Hematopoietic multipotent progenitor cell treated with erythropoietin and hydrocortisone succinate and interleukin-3 and kit ligand, for 6 days (in vitro differentiated cells): ENCODE measurements around the gene KATNIP.
"Not testable (repeated sequence)": the region's sequence is repeated elsewhere in the genome, so short reads cannot be mapped to it uniquely, and the experiment has no call there.

Source experiments
- DNase-seq: peaks from one replicate; pipeline ENCODE4 v3.0.0-alpha.2; 2015

Gene KATNIP

DNA sequence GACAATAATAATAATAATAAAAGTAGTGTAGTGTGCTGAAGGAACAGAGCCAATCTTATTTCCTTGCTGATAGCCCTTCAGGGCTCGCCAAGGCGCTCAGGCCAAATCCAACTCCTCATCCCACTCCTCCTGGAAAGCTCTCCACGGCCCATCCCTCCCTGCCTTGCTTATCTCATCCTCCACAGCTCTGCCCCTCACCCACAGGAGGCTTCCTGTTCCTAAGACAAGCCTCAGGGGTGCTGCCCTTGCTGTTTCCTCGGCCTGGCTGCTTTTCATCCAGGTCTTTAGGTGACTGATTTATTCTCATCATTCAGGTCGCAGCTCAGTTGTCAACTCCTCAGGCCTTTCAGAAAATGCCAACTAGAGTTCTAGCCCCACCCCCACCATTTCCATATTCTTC, 11.4 kb upstream of the KATNIP start:
- DNase-seq = peak; percentile 13

GRCh38 chr16:27539120-27539519, 10.8 kb upstream of the KATNIP start:
- peak; percentile 6 for DNase-seq

- DNase-seq = no peak
Observed at GRCh38 chr16:27539636-27540035, 10.3 kb upstream of the KATNIP start.

DNA sequence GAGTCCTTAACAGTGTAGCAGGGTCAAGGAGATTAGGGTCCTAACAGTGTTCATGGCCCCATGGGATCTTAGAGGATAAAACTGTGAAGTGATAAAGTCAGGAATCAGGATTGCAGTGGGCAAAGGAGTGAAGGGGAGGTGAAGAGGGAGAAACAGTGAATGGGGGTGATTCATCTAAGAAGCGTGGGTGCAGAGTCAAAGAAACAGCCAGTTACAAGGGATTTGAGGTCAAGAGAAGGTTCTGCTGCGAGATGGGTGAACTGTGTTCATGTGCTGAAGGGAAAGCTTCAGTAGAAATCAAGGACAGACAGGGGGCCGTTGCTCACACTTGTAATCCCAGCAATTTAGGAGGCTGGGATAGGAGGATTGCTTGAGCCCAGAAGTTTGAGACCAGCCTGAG, 6.1 kb upstream of the KATNIP start:
- no peak for DNase-seq

DNA sequence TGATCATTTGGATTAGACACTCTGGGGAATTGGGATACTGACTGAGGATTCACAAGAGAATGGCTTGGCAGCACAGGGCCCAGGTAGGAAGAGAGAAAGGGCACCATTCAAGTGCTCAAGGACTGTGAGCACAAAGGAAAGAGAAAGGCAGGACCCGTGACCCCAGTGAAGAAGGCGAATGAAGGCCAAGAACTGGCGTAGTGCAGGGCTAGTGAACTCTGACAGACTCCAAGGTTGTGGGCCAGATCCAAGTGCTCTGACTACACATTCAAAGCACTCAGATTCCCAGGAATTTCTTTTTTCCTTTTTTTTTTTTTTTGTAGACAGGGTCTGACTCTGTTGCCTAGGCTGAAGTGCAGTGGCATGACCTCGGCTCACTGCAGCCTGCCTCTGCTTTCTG, 5.3 kb upstream of the KATNIP start:
- no peak for DNase-seq

GRCh38 chr16:27547134-27547533, 2.8 kb upstream of the KATNIP start:
- DNase-seq = peak; percentile 23

DNA sequence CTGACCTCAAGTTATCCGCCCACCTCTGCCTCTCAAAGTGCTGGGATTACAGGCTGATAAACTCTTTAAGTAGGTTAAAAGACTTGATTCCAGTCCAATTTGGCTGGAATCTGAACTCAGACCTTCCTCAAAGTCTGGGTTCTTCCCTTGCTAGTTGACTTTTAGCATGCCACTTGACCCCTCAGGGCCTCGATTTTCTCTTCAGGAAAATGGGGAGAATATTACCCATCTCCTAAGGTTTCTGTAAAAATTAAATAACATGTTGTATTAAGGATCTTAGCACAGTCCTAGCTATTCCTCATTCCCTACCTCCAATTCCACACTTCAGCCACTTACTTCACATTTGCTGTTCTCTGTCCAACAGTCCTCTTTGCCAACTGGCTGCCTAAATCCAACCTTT, 2.1 kb upstream of the KATNIP start:
- DNase-seq = no peak

- no peak for DNase-seq
Observed at GRCh38 chr16:27549464-27549745, 539 bp upstream of the KATNIP start.

DNA sequence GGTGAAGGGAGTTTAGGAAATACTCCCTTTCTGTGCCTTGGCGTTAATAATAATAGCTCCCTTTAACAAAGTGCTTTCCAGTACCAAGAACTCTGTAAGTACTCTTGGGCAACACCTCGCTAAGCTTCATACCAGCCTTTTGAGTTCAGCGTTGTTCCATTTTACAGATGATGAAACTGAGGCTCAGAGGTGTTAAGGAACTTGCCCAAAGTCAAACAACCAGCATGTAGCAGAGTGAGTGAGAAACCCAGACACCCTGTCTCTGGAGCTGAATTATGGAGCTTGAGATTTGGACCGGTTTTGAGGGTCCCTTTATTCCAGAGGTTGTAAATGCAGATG, 607 bp downstream of the KATNIP start:
- DNase-seq = peak; percentile 12

- DNase-seq = no peak
Observed at GRCh38 chr16:27551036-27551435, 1.1 kb downstream of the KATNIP start.

DNA sequence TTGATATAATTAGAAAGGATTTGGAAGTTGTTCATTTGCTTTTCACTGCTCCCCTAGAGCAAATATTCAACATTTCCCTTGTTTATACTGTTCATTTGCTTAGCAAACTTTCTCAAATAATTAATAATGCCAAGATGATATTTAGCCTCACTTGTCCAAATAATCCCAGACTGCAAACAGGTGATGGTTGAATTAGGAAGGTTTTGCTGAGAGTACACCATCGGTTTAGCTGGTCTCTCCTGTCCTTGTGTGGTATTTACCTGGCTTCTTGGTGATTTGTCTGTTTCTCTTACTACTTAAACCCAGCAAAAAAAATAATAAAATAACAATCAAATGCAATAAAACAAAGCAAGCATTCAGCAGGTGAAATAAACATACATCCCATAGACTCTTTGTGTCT, 6.5 kb downstream of the KATNIP start:
- no peak for DNase-seq

GRCh38 chr16:27558434-27558833, 8.5 kb downstream of the KATNIP start:
- no peak for DNase-seq

DNA sequence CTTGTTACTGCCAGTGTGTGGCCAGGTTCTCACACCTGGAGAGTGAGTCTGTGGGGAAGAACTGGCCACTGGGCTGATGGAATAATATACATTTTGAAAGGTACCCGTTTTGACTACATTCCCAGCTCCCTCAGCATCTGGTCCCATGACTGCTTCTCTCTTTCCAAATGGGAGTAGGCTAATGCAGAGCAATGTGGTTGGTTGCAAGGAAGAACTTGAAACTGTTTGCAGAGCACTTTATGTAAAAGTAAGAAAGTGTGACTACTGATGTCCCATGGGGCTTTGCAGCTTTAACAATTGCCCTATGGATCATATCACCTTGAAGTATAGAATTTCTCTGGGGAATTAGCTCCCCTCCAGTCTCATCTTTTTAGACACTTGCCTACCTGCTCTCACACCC, 9.0 kb downstream of the KATNIP start:
- no peak for DNase-seq

GRCh38 chr16:27561216-27561615, 11.3 kb downstream of the KATNIP start:
- no peak for DNase-seq

DNA sequence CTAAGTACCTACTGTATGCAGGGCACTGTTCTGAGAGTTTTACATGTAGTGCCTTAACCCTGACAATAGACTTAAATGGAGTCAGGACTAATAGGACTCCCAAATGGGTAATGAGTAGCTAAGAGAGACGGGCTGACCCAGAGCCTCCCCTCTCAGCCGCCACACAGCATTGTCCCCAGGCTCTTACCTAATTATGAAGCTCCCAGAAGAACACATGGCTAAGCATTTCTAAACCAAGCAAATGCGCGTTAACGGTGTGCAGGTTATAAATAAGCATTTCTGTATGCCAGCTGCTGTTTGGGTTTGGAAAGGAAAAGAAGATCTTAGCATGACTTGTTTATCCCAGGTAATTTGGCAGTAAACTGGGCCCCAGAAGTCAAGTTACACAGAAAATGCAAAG, 14.3 kb downstream of the KATNIP start:
- DNase-seq = no peak

DNA sequence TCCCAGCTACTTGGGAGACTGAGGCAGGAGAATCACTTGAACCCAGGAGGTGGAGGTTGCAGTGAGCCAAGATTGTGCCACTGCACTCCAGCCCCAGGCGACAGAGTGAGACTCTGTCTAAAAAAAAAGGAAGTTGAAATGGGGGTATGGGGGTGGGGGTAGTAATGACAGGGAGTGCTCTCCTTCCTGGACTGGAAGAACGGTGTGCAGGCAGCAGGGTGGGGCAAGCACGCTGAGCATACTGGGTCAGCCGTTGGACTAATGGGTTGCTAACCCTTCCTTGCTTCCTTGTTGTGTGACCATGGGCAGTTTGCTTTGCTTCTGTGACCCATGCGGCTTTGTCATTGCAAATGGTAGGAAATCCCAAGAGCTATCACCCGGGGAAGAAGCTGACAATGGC, 16.5 kb downstream of the KATNIP start:
- DNase-seq = peak; percentile 52

- no peak for DNase-seq
Observed at GRCh38 chr16:27568077-27568476, 18.1 kb downstream of the KATNIP start.

DNA sequence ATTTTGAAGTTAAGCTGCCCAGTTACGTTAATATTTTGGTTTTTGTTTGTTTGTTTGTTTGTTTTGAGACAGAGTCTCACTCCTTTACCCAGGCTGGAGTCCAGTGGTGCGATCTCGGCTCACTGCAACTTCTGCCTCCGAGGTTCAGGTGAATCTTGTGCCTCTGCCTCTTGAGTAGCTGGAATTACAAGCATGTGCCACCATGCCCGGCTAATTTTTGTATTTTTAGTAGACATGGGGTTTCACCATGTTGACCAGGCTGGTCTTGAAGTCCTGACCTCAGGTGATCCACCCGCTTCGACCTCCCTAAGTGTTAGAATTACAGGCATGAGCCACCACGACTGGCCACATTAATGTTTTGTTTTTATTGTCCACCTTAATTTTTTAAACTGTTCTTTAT, 21.0 kb downstream of the KATNIP start:
- DNase-seq = not testable (repeated sequence)

- peak; percentile 23 for DNase-seq
Observed at GRCh38 chr16:27571433-27572326, 21.7 kb downstream of the KATNIP start.

DNA sequence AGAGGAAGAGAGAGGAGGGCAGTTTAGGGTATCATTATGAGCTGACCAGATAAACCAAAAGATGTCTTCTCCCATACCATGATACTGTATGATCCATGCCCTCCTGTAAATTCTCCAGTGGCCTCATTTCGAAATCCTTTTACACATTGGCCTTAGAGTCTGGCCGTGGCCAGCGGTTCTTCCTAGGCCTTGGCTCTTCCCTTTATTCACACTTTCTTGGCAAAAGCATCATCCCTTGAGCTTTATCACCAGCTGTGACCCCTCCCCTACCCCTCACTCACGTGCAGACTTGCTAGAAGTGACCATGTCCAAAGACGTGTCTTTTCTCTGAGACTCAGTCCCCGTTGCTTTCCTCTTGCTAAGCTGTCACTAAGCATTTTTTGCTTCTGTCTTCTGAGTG, 22.8 kb downstream of the KATNIP start:
- DNase-seq = no peak

- no peak for DNase-seq
Observed at GRCh38 chr16:27576729-27577128, 26.8 kb downstream of the KATNIP start.

GRCh38 chr16:27579087-27579980, 29.4 kb downstream of the KATNIP start:
- no peak for DNase-seq

GRCh38 chr16:27582883-27583282, 32.9 kb downstream of the KATNIP start:
- no peak for DNase-seq

DNA sequence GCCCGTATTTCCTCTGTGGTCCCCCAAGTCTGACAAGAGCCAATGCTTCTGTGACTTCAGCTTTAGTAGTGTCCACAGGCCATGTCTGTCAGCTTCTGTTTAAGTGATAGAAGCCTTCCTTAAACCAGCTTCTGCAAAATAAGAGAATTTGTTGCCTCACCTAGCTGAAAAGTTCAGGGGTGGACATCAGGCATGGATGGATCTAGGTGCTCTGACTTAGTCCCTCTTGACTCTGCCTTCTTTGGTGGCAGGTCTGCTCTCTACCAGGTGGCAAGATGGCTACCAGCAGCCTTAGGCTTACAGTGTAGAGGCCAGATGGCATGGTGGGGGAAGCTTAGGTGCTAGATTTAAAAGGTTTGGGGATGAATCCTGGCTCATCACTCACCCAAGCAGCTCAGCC, 33.7 kb downstream of the KATNIP start:
- no peak for DNase-seq
